Right renal cortex interstitium (tissue), 3 donors: ENCODE data around the gene SPTBN1. TPM values are rescaled to one million over a fixed set of nuclear protein-coding genes. Genes with fewer than 3 reads are reported as not detected.

Experiments
- DNase-seq, 3 donors: peaks; one replicate each; pipeline ENCODE4 v3.0.0-alpha.2; 2013; ENCODE audit warnings: low read depth in 3 of 3, low spot score in 2 of 3
- polyA plus RNA-seq, 3 donors: library from polyadenylated mRNA; unstranded; fragments of 120-200 nt; gene quantifications; one replicate each; pipeline ENCODE4 v1.2.1, GENCODE V29; 2013; ENCODE audit not compliant: insufficient read length in 3 of 3

SPTBN1 gene
- polyA plus RNA-seq, 3 donors = 222 to 230 (median 225) TPM

DNA sequence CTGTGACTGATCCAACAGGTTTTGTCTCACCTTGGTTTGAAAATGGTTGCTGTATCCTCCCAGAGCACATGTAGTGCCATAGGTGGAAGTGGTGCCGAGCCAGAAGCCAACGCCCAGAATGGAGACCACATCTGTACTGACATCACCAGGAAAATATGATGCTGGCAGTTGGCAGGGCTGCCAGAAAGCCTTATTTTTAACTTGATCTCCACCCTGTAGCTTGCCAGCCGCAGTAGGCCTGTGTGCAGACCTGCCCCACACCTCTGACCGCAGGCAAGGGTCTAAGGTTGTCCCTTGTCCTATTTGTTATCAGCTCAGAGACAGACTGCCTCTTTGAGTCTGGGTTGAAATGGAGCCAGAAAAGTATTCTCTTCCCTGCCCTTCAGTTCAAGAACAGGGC, 143.8 kb downstream of the SPTBN1 start:
- no peak for DNase-seq

GRCh38 chr2:54601339-54601738, 145.2 kb downstream of the SPTBN1 start:
- DNase-seq = no peak

DNA sequence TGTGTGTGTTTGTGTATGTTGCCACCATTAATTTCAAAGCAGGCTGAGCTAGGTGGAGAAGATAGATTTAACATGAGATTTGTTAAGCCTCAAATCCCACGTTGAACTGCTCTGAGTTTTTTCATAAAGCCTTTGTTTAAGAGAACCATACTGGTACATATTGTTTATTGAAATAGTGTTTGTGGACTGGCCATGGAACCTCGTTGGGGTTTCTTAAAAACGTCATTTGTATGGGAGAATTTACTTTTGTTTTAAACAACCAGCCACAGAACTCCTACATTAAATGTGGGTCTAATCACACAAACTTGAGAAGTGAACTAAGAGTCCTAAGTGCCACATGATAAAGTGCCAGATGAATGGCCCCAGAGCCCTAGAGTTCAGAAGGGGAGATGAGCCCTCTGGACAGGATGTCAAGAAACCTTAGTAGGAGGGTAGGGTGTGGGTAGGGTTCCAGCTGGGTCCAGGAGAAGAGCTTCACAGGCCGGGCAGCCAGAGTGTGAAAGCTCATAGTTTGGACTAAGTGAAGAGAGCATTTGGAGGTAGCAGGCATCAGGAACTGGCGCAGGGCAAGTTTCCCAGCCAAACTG, 146.7 kb downstream of the SPTBN1 start:
- no peak for DNase-seq

DNA sequence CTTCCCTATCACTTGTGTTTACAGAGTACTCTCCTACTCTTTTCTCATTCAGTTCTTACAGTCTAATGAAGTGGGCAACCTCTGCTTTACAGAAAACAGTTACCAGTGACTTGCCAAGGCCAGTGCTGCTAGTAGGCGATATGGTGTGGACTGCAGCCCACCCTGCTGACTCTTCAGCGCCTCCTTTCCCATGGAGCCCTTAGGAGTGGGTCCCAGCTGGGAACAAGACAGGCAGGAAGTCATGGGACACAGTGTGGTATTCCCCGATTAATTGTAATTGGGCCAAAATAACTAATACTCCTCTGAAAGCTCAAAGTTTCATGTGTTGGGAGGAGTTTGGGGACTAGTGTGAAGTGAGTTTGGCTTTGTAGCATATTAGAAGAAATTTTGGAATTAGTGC, 147.2 kb downstream of the SPTBN1 start:
- no peak for DNase-seq

- no peak for DNase-seq
Observed at GRCh38 chr2:54603796-54604195, 147.7 kb downstream of the SPTBN1 start.

GRCh38 chr2:54604871-54605270, 148.7 kb downstream of the SPTBN1 start:
- DNase-seq = no peak

DNA sequence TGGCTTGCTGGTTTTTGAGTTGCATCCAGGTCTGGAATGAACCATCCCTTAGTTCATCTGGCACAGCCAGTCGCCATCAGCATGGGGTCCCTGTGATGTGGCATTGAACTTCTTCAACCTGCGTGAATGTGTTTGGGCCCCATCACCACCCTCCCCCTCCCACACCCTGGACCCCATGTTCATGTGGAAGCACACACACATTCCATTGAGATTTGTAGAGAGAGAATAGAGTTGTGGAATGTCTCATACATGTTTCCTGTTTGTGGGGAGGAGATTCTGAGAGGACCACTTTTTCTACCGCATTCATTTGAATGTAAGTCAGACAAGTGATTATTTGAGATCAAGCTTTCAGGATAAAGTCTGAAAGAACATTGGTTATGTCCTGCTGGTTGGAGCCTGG, 149.7 kb downstream of the SPTBN1 start:
- DNase-seq = no peak

DNA sequence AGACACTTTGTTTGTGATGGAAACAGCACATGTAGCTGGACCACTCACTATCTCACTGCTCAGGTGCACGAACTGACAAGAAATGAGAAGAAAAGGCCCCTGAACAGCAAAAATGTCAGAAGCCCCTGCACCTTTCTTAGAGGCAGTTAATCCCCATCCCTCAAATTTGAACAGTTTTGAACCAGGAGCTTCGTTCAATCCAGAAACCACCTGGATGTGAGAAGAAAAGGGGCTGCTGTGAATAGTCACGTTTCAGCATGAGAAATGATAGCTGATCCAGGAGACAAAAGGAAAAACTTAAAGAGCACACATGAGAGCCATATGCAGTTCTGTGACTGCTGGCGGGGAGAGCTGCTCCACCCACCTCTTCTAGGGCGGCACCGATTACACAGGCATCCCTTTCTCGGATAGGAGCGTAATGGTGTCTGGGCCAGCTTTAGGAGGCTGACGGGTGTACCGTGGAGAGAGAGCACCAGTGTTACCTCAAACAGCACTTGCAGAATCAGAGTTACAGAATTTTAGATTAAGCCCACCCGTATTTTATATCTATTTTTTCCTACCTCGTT, 150.3 kb downstream of the SPTBN1 start:
- no peak for DNase-seq

- no peak for DNase-seq
Observed at GRCh38 chr2:54608224-54608623, 152.1 kb downstream of the SPTBN1 start.

GRCh38 chr2:54609241-54609640, 153.1 kb downstream of the SPTBN1 start:
- no peak for DNase-seq

DNA sequence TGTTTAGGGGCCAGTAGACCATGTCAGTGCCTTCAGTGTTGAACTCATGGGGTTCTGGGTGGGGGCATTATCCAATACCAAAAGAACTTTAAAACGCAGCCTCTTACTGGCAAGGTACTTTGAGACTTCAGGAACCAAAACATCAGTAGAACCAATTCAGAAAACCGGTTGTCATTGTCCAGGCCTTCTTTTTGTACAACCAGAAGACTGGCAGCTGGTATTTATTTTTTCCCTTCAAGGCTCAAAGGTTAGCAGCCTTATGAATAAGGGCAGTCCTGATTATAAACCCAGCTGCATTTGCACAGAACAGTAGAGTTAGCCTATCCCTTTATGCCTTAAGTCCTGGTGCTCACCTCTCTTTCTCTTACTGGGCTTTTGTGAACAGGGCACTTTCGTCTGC, 153.5 kb downstream of the SPTBN1 start:
- DNase-seq = no peak

DNA sequence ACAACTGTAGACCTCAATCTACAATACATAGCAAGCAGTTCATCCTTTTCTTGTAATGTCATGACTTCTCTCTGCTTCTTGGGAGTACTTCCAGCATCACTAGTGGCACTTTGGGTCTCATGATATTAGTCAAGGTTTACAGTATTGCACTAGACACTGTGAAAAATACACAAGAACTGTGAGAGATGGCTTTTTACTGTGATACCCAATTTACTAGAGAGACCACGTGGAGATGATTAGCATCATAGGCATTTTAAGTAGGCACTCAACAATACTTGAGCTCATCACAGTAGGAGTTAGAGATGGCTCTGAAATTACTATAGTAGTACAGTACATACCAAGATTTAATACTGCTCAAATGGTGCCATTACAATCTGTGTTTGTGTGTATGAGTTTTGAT, 154.6 kb downstream of the SPTBN1 start:
- no peak for DNase-seq

DNA sequence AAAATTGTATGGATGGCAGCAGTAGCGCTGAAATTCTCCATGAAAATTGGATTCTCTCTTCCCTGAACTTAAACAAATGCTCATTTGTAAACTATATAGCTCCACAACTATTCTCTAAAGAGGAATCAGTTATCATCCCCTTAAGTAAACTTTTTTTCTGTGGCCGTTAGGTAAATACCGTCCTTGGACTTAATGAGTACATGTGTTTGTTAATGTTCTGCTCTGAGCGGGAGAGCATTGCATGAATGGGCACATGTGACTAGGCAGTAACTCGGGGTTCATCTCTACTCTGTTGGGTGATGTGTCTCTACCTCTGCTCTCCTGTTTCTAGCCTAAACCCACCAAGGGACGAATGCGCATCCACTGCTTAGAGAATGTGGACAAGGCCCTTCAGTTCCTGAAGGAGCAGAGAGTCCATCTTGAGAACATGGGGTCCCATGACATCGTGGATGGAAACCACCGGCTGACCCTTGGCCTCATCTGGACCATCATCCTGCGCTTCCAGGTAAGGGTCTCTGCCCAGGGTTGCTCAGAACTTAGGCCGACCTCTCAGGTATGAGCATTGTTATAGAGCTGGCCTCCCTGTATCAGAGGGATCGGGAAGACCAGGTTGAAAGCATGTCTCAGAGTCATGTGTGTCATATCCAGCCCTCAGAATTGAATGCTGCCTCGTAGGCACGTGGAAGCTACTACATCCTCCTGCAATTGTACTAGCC, 155.9 kb downstream of the SPTBN1 start:
- no peak for DNase-seq

- DNase-seq = no peak
Observed at GRCh38 chr2:54613386-54613785, 157.3 kb downstream of the SPTBN1 start.

DNA sequence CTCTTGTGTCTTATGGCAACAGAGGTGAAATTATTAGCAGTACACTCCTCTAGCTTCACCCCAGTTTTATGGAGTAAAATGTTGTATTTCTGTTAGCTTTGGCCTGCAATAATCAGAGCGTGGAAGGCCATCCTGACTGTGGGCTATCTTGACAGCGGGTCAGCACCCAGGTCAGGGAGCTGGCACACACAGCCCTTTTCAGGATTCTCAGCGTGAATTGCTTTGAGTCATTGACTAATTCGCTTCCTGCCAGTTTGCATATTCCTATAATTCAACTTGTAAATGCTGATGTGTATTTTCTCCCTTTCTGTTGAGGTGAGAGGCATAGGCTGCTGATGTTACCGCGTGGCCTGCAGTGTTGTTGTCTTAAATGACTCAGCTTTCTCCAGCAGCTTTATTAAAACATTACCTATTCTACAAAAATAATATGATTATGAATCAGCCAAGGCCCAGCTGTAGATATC, 157.7 kb downstream of the SPTBN1 start:
- no peak for DNase-seq

DNA sequence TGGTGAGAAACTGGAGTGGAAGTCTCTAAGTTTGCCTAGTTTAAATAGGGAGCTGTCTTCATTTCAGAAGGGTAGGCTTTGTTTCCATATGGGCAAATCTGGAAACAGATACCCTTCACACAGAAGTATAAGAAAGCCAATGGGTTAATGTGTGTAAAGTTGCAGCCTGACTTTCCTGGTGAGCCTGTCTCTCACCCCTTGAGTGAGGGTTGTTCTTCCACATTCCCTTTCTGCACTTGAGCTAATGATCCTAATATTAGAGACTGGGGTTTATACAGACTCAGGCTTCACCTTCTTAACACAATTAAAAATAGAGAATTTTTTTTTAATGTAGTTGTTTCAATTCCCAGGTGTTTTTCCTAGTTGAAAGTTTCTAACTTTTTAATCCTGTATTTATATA, 158.7 kb downstream of the SPTBN1 start:
- no peak for DNase-seq

GRCh38 chr2:54615832-54616534, 159.9 kb downstream of the SPTBN1 start:
- no peak for DNase-seq

DNA sequence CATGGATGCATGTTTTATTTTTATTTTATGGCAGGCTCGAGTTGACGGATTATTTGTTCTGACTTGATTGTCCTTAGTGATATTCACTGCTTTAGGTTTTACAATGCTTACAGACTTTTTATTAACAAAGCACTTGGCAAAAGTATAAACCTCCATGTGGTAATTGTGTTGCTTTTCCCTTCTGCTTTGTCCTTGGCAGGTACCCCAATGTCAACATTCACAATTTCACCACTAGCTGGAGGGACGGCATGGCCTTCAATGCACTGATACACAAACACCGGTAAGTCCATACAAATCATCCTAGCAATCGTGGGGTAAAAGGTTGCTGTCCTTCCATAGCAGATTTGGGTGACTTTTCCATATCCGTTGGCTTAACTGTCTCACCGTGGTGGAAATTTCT, 161.3 kb downstream of the SPTBN1 start:
- DNase-seq = no peak

DNA sequence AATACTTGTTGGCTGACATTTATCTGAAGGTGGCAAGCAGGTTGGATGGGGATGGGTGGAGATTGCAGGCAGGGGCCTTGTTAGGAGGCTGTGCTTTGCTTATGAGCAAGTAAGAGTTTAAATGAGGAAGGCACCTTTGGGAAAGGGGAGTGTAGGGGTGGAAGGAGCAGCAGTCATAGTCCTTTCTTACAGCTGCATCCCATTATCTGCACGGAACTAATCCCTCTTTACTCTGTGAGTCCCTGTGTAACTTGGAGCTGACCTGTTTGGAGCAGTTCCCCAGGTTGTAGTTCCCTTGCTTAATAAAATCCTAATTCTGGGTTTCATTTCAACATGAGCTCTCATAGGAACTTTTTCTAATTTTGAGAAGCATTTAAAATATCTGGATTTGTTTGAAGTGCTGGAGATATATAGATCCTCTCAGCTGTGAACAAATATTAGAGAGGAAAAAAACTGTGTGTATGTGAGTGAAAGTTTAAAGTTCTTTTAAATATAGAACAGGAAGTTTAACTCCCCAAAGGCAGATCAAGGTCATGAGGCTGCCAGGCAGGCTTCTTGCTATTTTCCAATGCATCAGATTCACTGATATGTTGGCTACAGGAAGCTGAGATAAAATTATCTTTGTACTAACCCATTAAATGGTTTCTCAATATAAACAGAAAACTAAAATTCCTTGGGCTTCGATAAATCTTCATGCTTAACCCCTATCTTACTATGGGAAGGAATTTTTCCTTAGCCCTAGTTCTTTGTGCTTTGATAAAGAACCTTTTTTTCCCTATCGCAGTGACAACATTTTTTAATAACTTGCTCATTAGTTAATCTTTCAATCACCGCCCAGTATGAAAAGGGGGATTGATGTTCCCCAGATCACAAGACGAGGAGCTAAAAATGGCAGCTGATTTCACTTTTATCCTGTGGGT, 162.8 kb downstream of the SPTBN1 start:
- no peak for DNase-seq

DNA sequence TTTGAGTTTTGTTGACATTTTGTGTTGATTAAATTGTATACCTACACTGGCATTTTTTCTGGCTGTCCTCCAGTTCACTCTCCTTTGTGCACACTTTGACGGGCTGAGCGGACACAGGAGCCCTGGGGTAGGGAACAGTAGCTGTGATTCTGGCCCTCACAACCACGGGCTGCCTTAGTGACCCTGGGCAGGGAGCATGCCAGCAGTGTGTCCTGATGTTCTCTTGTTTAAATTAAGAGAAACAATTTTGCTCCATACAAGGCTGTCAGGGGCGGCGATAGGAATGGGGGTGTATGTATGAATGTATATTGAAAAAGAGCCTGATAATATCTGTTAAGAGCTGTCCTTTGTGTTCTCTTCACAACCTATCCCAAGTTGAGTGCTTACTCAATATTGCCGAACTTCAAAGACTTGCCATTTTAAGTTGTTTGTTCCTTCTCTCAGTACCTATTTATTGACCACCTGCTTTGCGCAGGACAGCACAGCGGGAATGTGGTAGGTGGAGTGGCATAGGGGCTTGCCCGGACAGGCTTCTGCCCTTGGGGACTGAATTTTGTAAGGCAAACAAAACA, 163.6 kb downstream of the SPTBN1 start:
- DNase-seq = no peak
